OCI-LY3 (cell line): ENCODE measurements around the gene ZNF438.

ENCODE experiments used
- H2AFZ ChIP-seq: fragments of 200-600, 300-600 bp; shearing (Covaris generic); 2 replicates; pipeline ENCODE4 v1.6.0; 2014; ENCODE audit warnings: antibody characterized with exemption, low read depth, low read length
- H3K27ac ChIP-seq: fragments of 200-600, 300-600 bp; sonication (generic); 2 replicates; pipeline ENCODE4 v1.5.1; 2014; ENCODE audit warnings: mild to moderate bottlenecking, low read length, moderate library complexity, mixed read lengths
- H3K27me3 ChIP-seq: fragments of 200-600, 300-600 bp; sonication (generic); 2 replicates; pipeline ENCODE4 v1.6.1; 2014; ENCODE audit warnings: low read depth, low read length, mixed read lengths
- H3K36me3 ChIP-seq: fragments of 200-600, 300-600 bp; sonication (generic); replicated peaks from 2 replicates; pipeline ENCODE3; 2014; ENCODE audit warnings: low read depth, low read length, mixed read lengths
- H3K4me1 ChIP-seq: fragments of 300-600, 200-600 bp; sonication (generic); 2 replicates; pipeline ENCODE4 v1.6.1; 2014; ENCODE audit warnings: low read length, mixed read lengths
- H3K4me2 ChIP-seq: fragments of 200-600, 300-600 bp; sonication (generic); 2 replicates; pipeline ENCODE4 v1.6.1; 2014; ENCODE audit warnings: low read length, mixed read lengths
- H3K4me3 ChIP-seq: fragments of 300-600, 200-600 bp; sonication (generic); 2 replicates; pipeline ENCODE4 v1.5.1; 2014; ENCODE audit warnings: antibody characterized with exemption, mild to moderate bottlenecking, low read length, moderate library complexity
- H3K79me2 ChIP-seq: fragments of 300-600, 200-600 bp; shearing (Covaris generic); 2 replicates; pipeline ENCODE4 v1.6.1; 2014; ENCODE audit warnings: mild to moderate bottlenecking, low read length, mixed read lengths
- H3K9ac ChIP-seq: fragments of 300-600, 200-600 bp; shearing (Covaris generic); 2 replicates; pipeline ENCODE4 v1.6.0; 2014; ENCODE audit warnings: mild to moderate bottlenecking, low read length, moderate library complexity
- H3K9me3 ChIP-seq: fragments of 200-600, 300-600 bp; shearing (Covaris generic); 2 replicates; pipeline ENCODE4 v1.6.1; 2014; ENCODE audit warnings: low read length, mixed read lengths; ENCODE audit not compliant: insufficient read depth
- H4K20me1 ChIP-seq: fragments of 200-600, 300-600 bp; sonication (generic); 2 replicates; pipeline ENCODE4 v1.6.1; 2016; ENCODE audit warnings: low read length, mixed read lengths; ENCODE audit not compliant: insufficient read depth
- CTCF ChIP-seq: fragments of 200-600, 300-600 bp; sonication (generic); IDR thresholded peaks from 2 replicates; pipeline ENCODE4 v1.5.1; 2014; ENCODE audit warnings: antibody characterized with exemption, low read length, low read depth
- EZH2phosphoT487 ChIP-seq: fragments of 200-600 bp; shearing (Covaris generic); IDR thresholded peaks from 2 replicates; pipeline ENCODE4 v1.6.1; 2018; ENCODE audit warnings: antibody characterized with exemption, mixed run types, low read depth

Gene ZNF438

GRCh38 chr10:30842185-30842584, 189.5 kb downstream of the ZNF438 start:
- Histone ChIP-seq H3K4me2 (no peak overlapping the region), H3K4me3 (no peak overlapping the region), H3K27me3 (no peaks in the 10 kb centered on the region), H3K9me3 (no peaks in the 10 kb centered on the region), H3K9ac (no peak overlapping the region), H3K27ac (no peak overlapping the region), H3K36me3 (no peaks in the 10 kb centered on the region), H2AFZ (no peak overlapping the region), H3K79me2 (no peaks in the 10 kb centered on the region), H4K20me1 (no peaks in the 10 kb centered on the region), H3K4me1 (no peaks in the 10 kb centered on the region)
- no peak for TF ChIP-seq CTCF
- TF ChIP-seq EZH2phosphoT487: no peak

GRCh38 chr10:30840395-30841050, 191.1 kb downstream of the ZNF438 start:
- no peak for TF ChIP-seq EZH2phosphoT487
- H3K36me3 ChIP-seq: no peaks in the 10 kb centered on the region
- no peaks in the 10 kb centered on the region for H3K27me3 ChIP-seq
- H3K4me2 ChIP-seq: no peak overlapping the region
- H3K27ac ChIP-seq: no peak overlapping the region
- no peaks in the 10 kb centered on the region for H3K4me1 ChIP-seq
- no peak overlapping the region for H3K4me3 ChIP-seq
- no peaks in the 10 kb centered on the region for H3K79me2 ChIP-seq
- no peak overlapping the region for H2AFZ ChIP-seq
- H4K20me1 ChIP-seq: no peaks in the 10 kb centered on the region
- H3K9ac ChIP-seq: no peak overlapping the region
- no peaks in the 10 kb centered on the region for H3K9me3 ChIP-seq

- Histone ChIP-seq H3K4me3 (no peak overlapping the region), H3K9me3 (no peaks in the 10 kb centered on the region), H3K27ac (no peak overlapping the region), H3K27me3 (no peaks in the 10 kb centered on the region), H3K4me2 (no peak overlapping the region), H3K79me2 (no peaks in the 10 kb centered on the region), H3K4me1 (no peaks in the 10 kb centered on the region), H3K36me3 (no peaks in the 10 kb centered on the region), H3K9ac (no peak overlapping the region), H4K20me1 (no peaks in the 10 kb centered on the region), H2AFZ (no peak overlapping the region)
- TF ChIP-seq CTCF (no peak), EZH2phosphoT487 (no peak)
These were observed 192.0 kb downstream of the ZNF438 start for GRCh38 chr10:30839652-30840051.

GRCh38 chr10:30836406-30836805, 195.3 kb downstream of the ZNF438 start:
- Histone ChIP-seq H3K4me1 (no peaks in the 10 kb centered on the region), H4K20me1 (no peaks in the 10 kb centered on the region), H3K9me3 (no peaks in the 10 kb centered on the region), H3K9ac (no peak overlapping the region), H3K27me3 (no peaks in the 10 kb centered on the region), H2AFZ (no peak overlapping the region), H3K4me2 (no peak overlapping the region), H3K4me3 (no peak overlapping the region), H3K36me3 (no peaks in the 10 kb centered on the region), H3K79me2 (no peaks in the 10 kb centered on the region), H3K27ac (no peak overlapping the region)
- TF ChIP-seq EZH2phosphoT487: no peak
- no peak for TF ChIP-seq CTCF
